ENCODE measurements around the gene CIDEC. TPM values are rescaled to one million over a fixed set of nuclear protein-coding genes. Genes with fewer than 3 reads are reported as not detected.
A peak's percentile ranks its signal among the peaks of the same experiment; 100 is the strongest.
"Not testable (repeated sequence)": the region's sequence is repeated elsewhere in the genome, so short reads cannot be mapped to it uniquely, and the experiment has no call there.

The CIDEC gene
- total and polyA plus RNA-seq, 5 donors from 2014 or later, result not detected

GRCh38 chr3:9861201-9861600 lies 18.9 kb downstream of the CIDEC start:
- Histone ChIP-seq H3K4me1 (ENCODE audit: control insufficient read depth, insufficient read depth, low read length, poor library complexity, severe bottlenecking) (peaks cover 8% of the 10 kb centered on the region), H3K27ac (ENCODE audit: insufficient read depth, low read length, poor library complexity, severe bottlenecking) (no peak overlapping the region), H3K9me3 (ENCODE audit: control insufficient read depth in 2 of 2, low read length in 2 of 2) (no peaks in the 10 kb centered on the region), H3K36me3 (ENCODE audit: control insufficient read depth, insufficient read depth, low read length) (no peaks in the 10 kb centered on the region), H3K27me3 (ENCODE audit: control insufficient read depth, insufficient read depth, low read length) (no peaks in the 10 kb centered on the region), H3K4me3 (ENCODE audit: low read depth, low read length) (no peak overlapping the region)
- Mint-ChIP-seq H3K36me3 (no peaks in the 10 kb centered on the region), H3K27me3 (peaks cover 18% of the 10 kb centered on the region), H3K4me3 (no peak overlapping the region), H3K9me3 (no peaks in the 10 kb centered on the region), H3K27ac (no peak overlapping the region), H3K4me1 (peaks cover 0 to 8% (median 0%) of the 10 kb centered on the region in 4 donors)
- ATAC-seq (ENCODE audit: low read depth in 2 of 2), result no peak
- DNase-seq, result no peak

- H3K9me3 ChIP-seq (ENCODE audit: control insufficient read depth in 2 of 2, low read length in 2 of 2), result no peaks in the 10 kb centered on the region
- Mint-ChIP-seq H3K4me3 (no peak overlapping the region), H3K27ac (no peak overlapping the region), H3K9me3 (no peaks in the 10 kb centered on the region), H3K36me3 (no peaks in the 10 kb centered on the region), H3K27me3 (peaks cover 13% of the 10 kb centered on the region), H3K4me1 (peaks cover 0 to 8% (median under 1%) of the 10 kb centered on the region in 4 donors)
- no peak overlapping the region for H3K27ac ChIP-seq (ENCODE audit: insufficient read depth, low read length, poor library complexity, severe bottlenecking)
- no peak for DNase-seq
- ATAC-seq (ENCODE audit: low read depth in 2 of 2), result no peak
- H3K4me1 ChIP-seq (ENCODE audit: control insufficient read depth, insufficient read depth, low read length, poor library complexity, severe bottlenecking), result peaks cover 8% of the 10 kb centered on the region
- no peaks in the 10 kb centered on the region for H3K27me3 ChIP-seq (ENCODE audit: control insufficient read depth, insufficient read depth, low read length)
- H3K36me3 ChIP-seq (ENCODE audit: control insufficient read depth, insufficient read depth, low read length), result no peaks in the 10 kb centered on the region
- no peak overlapping the region for H3K4me3 ChIP-seq (ENCODE audit: low read depth, low read length)
Measured at GRCh38 chr3:9859530-9860025, 20.5 kb downstream of the CIDEC start.

DNA sequence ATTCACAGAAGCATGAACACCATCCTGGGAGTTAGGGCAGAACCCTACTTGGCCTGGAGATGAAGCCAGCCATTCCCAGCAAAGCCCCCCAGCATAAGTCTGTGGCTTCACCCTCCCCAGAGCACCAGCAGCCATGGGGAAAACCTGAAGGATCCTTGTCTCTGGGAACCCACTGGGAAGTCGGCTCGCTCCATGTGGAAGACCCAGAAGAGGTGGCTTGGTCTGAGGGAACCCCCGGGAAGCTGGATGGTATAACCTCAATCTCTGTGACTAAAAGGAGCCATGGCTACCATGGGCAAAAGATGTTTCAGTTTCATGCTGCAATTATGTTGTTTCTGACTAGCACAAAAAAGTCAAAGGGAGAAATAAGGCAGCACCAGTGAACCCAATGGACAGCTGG lies 24.5 kb downstream of the CIDEC start:
- no peaks in the 10 kb centered on the region for H3K9me3 ChIP-seq (ENCODE audit: control insufficient read depth in 2 of 2, low read length in 2 of 2)
- no peaks in the 10 kb centered on the region for H3K4me1 ChIP-seq (ENCODE audit: control insufficient read depth, insufficient read depth, low read length, poor library complexity, severe bottlenecking)
- no peak overlapping the region for H3K4me3 Mint-ChIP-seq
- H3K36me3 Mint-ChIP-seq, result no peaks in the 10 kb centered on the region
- H3K4me1 Mint-ChIP-seq, result peaks cover 0 to 8% (median 4%) of the 10 kb centered on the region in 4 donors
- no peak for DNase-seq
- ATAC-seq (ENCODE audit: low read depth in 2 of 2), result no peak
- no peaks in the 10 kb centered on the region for H3K36me3 ChIP-seq (ENCODE audit: control insufficient read depth, insufficient read depth, low read length)
- H3K27me3 ChIP-seq (ENCODE audit: control insufficient read depth, insufficient read depth, low read length), result no peaks in the 10 kb centered on the region
- H3K27ac ChIP-seq (ENCODE audit: insufficient read depth, low read length, poor library complexity, severe bottlenecking), result no peak overlapping the region
- H3K27me3 Mint-ChIP-seq, result peaks cover 17% of the 10 kb centered on the region
- no peak overlapping the region for H3K27ac Mint-ChIP-seq
- H3K9me3 Mint-ChIP-seq, result no peaks in the 10 kb centered on the region
- no peak overlapping the region for H3K4me3 ChIP-seq (ENCODE audit: low read depth, low read length)

- H3K27me3 Mint-ChIP-seq, result peaks cover 16% of the 10 kb centered on the region
- DNase-seq; H3K9me3 Mint-ChIP-seq; H3K4me1 Mint-ChIP-seq; H3K36me3 Mint-ChIP-seq; H3K27ac ChIP-seq (ENCODE audit: insufficient read depth, low read length, poor library complexity, severe bottlenecking); ATAC-seq (ENCODE audit: low read depth in 2 of 2); H3K36me3 ChIP-seq (ENCODE audit: control insufficient read depth, insufficient read depth, low read length); H3K27me3 ChIP-seq (ENCODE audit: control insufficient read depth, insufficient read depth, low read length); H3K4me3 ChIP-seq (ENCODE audit: low read depth, low read length); H3K4me3 Mint-ChIP-seq; H3K4me1 ChIP-seq (ENCODE audit: control insufficient read depth, insufficient read depth, low read length, poor library complexity, severe bottlenecking); H3K9me3 ChIP-seq (ENCODE audit: control insufficient read depth in 2 of 2, low read length in 2 of 2): not testable (repeated sequence)
- peak overlapping the region in 1 of 3 donors; percentile 51 for H3K27ac Mint-ChIP-seq
Measured at GRCh38 chr3:9854291-9854940, 25.6 kb downstream of the CIDEC start.

DNA sequence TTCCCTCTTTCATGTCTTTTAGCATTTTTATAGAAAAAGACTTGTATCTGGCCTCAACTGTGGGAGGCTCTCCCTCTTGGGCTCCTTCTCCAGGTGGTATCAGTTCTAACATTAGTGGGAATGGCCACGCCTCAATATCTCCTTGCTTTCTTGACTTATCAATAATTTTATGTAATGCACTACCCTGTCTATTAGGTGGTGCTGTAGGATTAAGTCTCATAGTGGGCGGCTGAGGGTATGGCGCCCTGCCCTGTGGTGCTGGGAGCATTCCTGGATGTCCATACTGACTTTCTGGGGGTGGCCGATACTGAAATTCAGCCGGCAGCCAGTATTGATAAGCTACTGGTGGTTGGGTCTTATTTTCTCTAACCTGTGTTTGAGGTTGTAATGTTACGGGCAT lies 27.5 kb downstream of the CIDEC start:
- DNase-seq (no peak), ATAC-seq (ENCODE audit: low read depth in 2 of 2) (no peak)
- no peak overlapping the region for H3K27ac ChIP-seq (ENCODE audit: insufficient read depth, low read length, poor library complexity, severe bottlenecking)
- no peak overlapping the region for H3K4me3 ChIP-seq (ENCODE audit: low read depth, low read length)
- H3K4me3 Mint-ChIP-seq, result peak overlapping the region in 1 of 4 donors; percentile 66
- no peaks in the 10 kb centered on the region for H3K4me1 ChIP-seq (ENCODE audit: control insufficient read depth, insufficient read depth, low read length, poor library complexity, severe bottlenecking)
- H3K9me3 ChIP-seq (ENCODE audit: control insufficient read depth in 2 of 2, low read length in 2 of 2), result no peaks in the 10 kb centered on the region
- H3K27me3 Mint-ChIP-seq, result peaks cover 23% of the 10 kb centered on the region
- H3K27me3 ChIP-seq (ENCODE audit: control insufficient read depth, insufficient read depth, low read length), result no peaks in the 10 kb centered on the region
- H3K27ac Mint-ChIP-seq, result no peak overlapping the region
- H3K4me1 Mint-ChIP-seq, result peaks cover 2 to 13% (median 5%) of the 10 kb centered on the region in 4 donors
- H3K9me3 Mint-ChIP-seq, result no peaks in the 10 kb centered on the region
- H3K36me3 ChIP-seq (ENCODE audit: control insufficient read depth, insufficient read depth, low read length), result no peaks in the 10 kb centered on the region
- H3K36me3 Mint-ChIP-seq, result no peaks in the 10 kb centered on the region

DNA sequence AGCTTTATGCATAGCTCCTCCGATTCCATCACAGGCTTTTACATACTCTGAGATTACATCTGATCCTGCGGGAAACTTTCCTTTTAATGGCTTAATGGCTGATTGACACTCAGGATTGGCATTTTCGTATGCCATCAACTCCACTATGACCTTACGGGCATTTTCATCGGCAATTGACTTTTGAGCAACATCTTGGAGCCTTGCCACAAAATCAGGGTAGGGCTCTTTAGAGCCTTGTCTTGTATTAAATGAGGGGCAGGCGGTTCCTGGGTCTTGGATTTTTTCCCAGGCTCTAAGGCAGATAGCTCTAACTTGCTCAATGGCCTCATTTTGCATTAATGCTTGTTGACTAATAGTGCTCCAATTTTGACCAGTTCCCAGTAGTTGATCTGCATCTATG lies 28.1 kb downstream of the CIDEC start:
- Mint-ChIP-seq H3K27me3 (peaks cover 23% of the 10 kb centered on the region), H3K4me1 (peaks cover 2 to 13% (median 5%) of the 10 kb centered on the region in 4 donors)
- H3K27ac ChIP-seq (ENCODE audit: insufficient read depth, low read length, poor library complexity, severe bottlenecking); H3K4me1 ChIP-seq (ENCODE audit: control insufficient read depth, insufficient read depth, low read length, poor library complexity, severe bottlenecking); H3K36me3 Mint-ChIP-seq; H3K36me3 ChIP-seq (ENCODE audit: control insufficient read depth, insufficient read depth, low read length); H3K9me3 Mint-ChIP-seq; ATAC-seq (ENCODE audit: low read depth in 2 of 2); H3K9me3 ChIP-seq (ENCODE audit: control insufficient read depth in 2 of 2, low read length in 2 of 2); H3K4me3 ChIP-seq (ENCODE audit: low read depth, low read length); H3K27me3 ChIP-seq (ENCODE audit: control insufficient read depth, insufficient read depth, low read length); DNase-seq; H3K27ac Mint-ChIP-seq; H3K4me3 Mint-ChIP-seq: not testable (repeated sequence)

DNA sequence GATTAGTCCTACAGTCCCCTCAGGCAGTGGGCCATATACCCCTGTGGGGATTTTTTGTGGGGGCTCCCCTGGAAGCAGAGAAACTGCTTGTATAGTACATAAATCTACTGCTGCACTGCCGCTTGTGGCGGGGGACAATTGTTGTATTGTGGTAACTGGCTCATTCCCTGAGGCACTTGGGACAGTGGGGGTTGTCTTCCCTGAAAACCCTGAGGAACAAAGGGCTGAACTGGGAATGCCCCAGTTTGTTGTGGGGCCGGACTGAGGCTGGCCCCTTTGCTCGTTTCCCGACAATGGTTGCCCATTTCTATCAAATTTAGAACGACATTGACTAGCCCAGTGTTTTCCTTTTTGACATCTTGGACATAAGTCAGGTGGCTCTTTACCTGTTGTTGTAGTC lies 28.7 kb downstream of the CIDEC start:
- H3K4me3 ChIP-seq (ENCODE audit: low read depth, low read length); H3K36me3 Mint-ChIP-seq; H3K4me1 ChIP-seq (ENCODE audit: control insufficient read depth, insufficient read depth, low read length, poor library complexity, severe bottlenecking); H3K27me3 ChIP-seq (ENCODE audit: control insufficient read depth, insufficient read depth, low read length); H3K27ac Mint-ChIP-seq; H3K27ac ChIP-seq (ENCODE audit: insufficient read depth, low read length, poor library complexity, severe bottlenecking); H3K9me3 ChIP-seq (ENCODE audit: control insufficient read depth in 2 of 2, low read length in 2 of 2); DNase-seq; H3K4me3 Mint-ChIP-seq; H3K36me3 ChIP-seq (ENCODE audit: control insufficient read depth, insufficient read depth, low read length); ATAC-seq (ENCODE audit: low read depth in 2 of 2); H3K9me3 Mint-ChIP-seq: not testable (repeated sequence)
- peaks cover 2 to 13% (median 5%) of the 10 kb centered on the region in 4 donors for H3K4me1 Mint-ChIP-seq
- peaks cover 23% of the 10 kb centered on the region for H3K27me3 Mint-ChIP-seq

GRCh38 chr3:9848860-9849259 lies 31.2 kb downstream of the CIDEC start:
- not testable (repeated sequence) for H3K27ac ChIP-seq (ENCODE audit: insufficient read depth, low read length, poor library complexity, severe bottlenecking); H3K4me1 ChIP-seq (ENCODE audit: control insufficient read depth, insufficient read depth, low read length, poor library complexity, severe bottlenecking); H3K36me3 Mint-ChIP-seq; H3K27me3 ChIP-seq (ENCODE audit: control insufficient read depth, insufficient read depth, low read length); H3K9me3 ChIP-seq (ENCODE audit: control insufficient read depth in 2 of 2, low read length in 2 of 2); ATAC-seq (ENCODE audit: low read depth in 2 of 2); H3K9me3 Mint-ChIP-seq; H3K4me3 ChIP-seq (ENCODE audit: low read depth, low read length); H3K36me3 ChIP-seq (ENCODE audit: control insufficient read depth, insufficient read depth, low read length); H3K27ac Mint-ChIP-seq
- H3K27me3 Mint-ChIP-seq, result peaks cover 23% of the 10 kb centered on the region
- H3K4me3 Mint-ChIP-seq, result peak overlapping the region in 2 of 4 donors; percentile 29 to 62
- H3K4me1 Mint-ChIP-seq, result peaks cover 0 to 25% (median 11%) of the 10 kb centered on the region in 4 donors
- peak in 2 of 3 donors; percentile 51 to 54 for DNase-seq

Measured in CD4-positive, CD25-positive, alpha-beta regulatory T cell (primary cell).